ENCODE results near the gene ADAMTS16.

ADAMTS16 gene

GRCh38 chr5:5341531-5342292, 201.6 kb downstream of the ADAMTS16 start:
- no peak for ATAC-seq
- TF ChIP-seq ISL1 (CRISPR knock-in tag; IDR thresholded peaks at IDR 0.05) = no peak
- TF ChIP-seq PPARA (CRISPR knock-in tag; IDR thresholded peaks at IDR 0.05; ENCODE audit: borderline replicate concordance) = no peak
- no peak for TF ChIP-seq ZC3H10 (CRISPR knock-in tag; IDR thresholded peaks at IDR 0.05)
- TF ChIP-seq SNAI2 (CRISPR knock-in tag; IDR thresholded peaks at IDR 0.05) = no peak
- no peak for TF ChIP-seq ZNF70 (CRISPR knock-in tag; IDR thresholded peaks at IDR 0.05)
- no peak for TF ChIP-seq ZNF565 (CRISPR knock-in tag; conservative IDR thresholded peaks at IDR 0.05; ENCODE audit: low read depth)
- TF ChIP-seq TSHZ2 (CRISPR knock-in tag; IDR thresholded peaks at IDR 0.05) = no peak
- TF ChIP-seq ZFP3 (CRISPR knock-in tag; IDR thresholded peaks at IDR 0.05) = no peak
- no peak for TF ChIP-seq TCF4 (CRISPR knock-in tag; IDR thresholded peaks at IDR 0.05; ENCODE audit: borderline replicate concordance)
- TF ChIP-seq CSDC2 (CRISPR knock-in tag; IDR thresholded peaks at IDR 0.05) = no peak
- no peak for TF ChIP-seq ARNTL (CRISPR knock-in tag; IDR thresholded peaks at IDR 0.05; ENCODE audit: borderline replicate concordance, low read depth)
- no peak for TF ChIP-seq POU6F1 (CRISPR knock-in tag; IDR thresholded peaks at IDR 0.05; ENCODE audit: borderline replicate concordance, low read depth)
- no peak for TF ChIP-seq OSR1 (CRISPR knock-in tag; IDR thresholded peaks at IDR 0.05)
- no peak for TF ChIP-seq TOX (CRISPR knock-in tag; IDR thresholded peaks at IDR 0.05; ENCODE audit: borderline replicate concordance)
- TF ChIP-seq RARB (CRISPR knock-in tag; IDR thresholded peaks at IDR 0.05) = no peak
- no peak for TF ChIP-seq CREB5 (CRISPR knock-in tag; IDR thresholded peaks at IDR 0.05; ENCODE audit: low read depth)
- TF ChIP-seq PATZ1 (CRISPR knock-in tag; IDR thresholded peaks at IDR 0.05; ENCODE audit: borderline replicate concordance) = no peak
- no peak for TF ChIP-seq CSRNP3 (CRISPR knock-in tag; IDR thresholded peaks at IDR 0.05)
- TF ChIP-seq GLIS3 (CRISPR knock-in tag; IDR thresholded peaks at IDR 0.05) = no peak

GRCh38 chr5:5342784-5343183, 202.7 kb downstream of the ADAMTS16 start:
- TF ChIP-seq ISL1 (CRISPR knock-in tag; IDR thresholded peaks at IDR 0.05) (peak; percentile 56), PPARA (CRISPR knock-in tag; IDR thresholded peaks at IDR 0.05; ENCODE audit: borderline replicate concordance) (no peak)
- no peak for ATAC-seq

GRCh38 chr5:5343568-5343967, 203.4 kb downstream of the ADAMTS16 start:
- no peak for TF ChIP-seq ZNF70 (CRISPR knock-in tag; IDR thresholded peaks at IDR 0.05)
- no peak for TF ChIP-seq ESRRG (CRISPR knock-in tag; IDR thresholded peaks at IDR 0.05)
- no peak for TF ChIP-seq BACH2 (CRISPR knock-in tag; IDR thresholded peaks at IDR 0.05; ENCODE audit: borderline replicate concordance)
- no peak for TF ChIP-seq RARB (CRISPR knock-in tag; IDR thresholded peaks at IDR 0.05)
- TF ChIP-seq CSDC2 (CRISPR knock-in tag; IDR thresholded peaks at IDR 0.05) = no peak
- no peak for TF ChIP-seq ISL1 (CRISPR knock-in tag; IDR thresholded peaks at IDR 0.05)
- no peak for TF ChIP-seq POU6F1 (CRISPR knock-in tag; IDR thresholded peaks at IDR 0.05; ENCODE audit: borderline replicate concordance, low read depth)
- no peak for TF ChIP-seq ZNF8 (CRISPR knock-in tag; IDR thresholded peaks at IDR 0.05)
- no peak for TF ChIP-seq PPARA (CRISPR knock-in tag; IDR thresholded peaks at IDR 0.05; ENCODE audit: borderline replicate concordance)
- TF ChIP-seq ARNTL (CRISPR knock-in tag; IDR thresholded peaks at IDR 0.05; ENCODE audit: borderline replicate concordance, low read depth) = no peak
- no peak for ATAC-seq

Measured in SK-N-SH treated with all-trans-retinoic acid at 6 μM for 48 hours (cell line).